Body of pancreas (tissue), 4 donors: Measurements from ENCODE around the gene TMTC2.

Experiments used
- CTCF ChIP-seq, 7 experiments: fragments of 450-650 bp in 4 of 7; fragments of 200-600 bp in 3 of 7; sonication (generic) in 3 of 7; IDR thresholded peaks; one replicate each; pipeline ENCODE4 v1.5.1; 2016 to 2019; ENCODE audit warnings: antibody characterized with exemption in 7 of 7
- POLR2A ChIP-seq, 3 donors: fragments of 450-650 bp; IDR thresholded peaks; one replicate each; pipeline ENCODE4 v1.6.1; 2016; ENCODE audit warnings: antibody characterized with exemption in 3 of 3, mild to moderate bottlenecking in 2 of 3

- TF ChIP-seq CTCF (IDR thresholded peaks at IDR 0.05) (no peak), POLR2A (IDR thresholded peaks at IDR 0.05) (no peak)
Observed at GRCh38 chr12:83057436-83057835, 370.7 kb downstream of the TMTC2 start.
